Right lobe of liver (tissue), 6 donors: ENCODE measurements around the gene BRSK1. TPM values are rescaled to one million over a fixed set of nuclear protein-coding genes. Genes with fewer than 3 reads are reported as not detected.

Source experiments
- ATAC-seq, 4 donors: fragments of 200-7000 bp; cut with Tn5 transposase; one replicate each; pipeline ENCODE4 v1.9.1; 2020; ENCODE audit warnings: mild to moderate bottlenecking in 4 of 4, moderate library complexity in 4 of 4
- DNase-seq, 3 donors: peaks; one replicate each; pipeline ENCODE4 v3.0.0-alpha.2; 2020
- H3K27ac ChIP-seq, 3 donors: fragments of 200-600 bp; one replicate each; pipeline ENCODE4 v1.8.0; 2022
- H3K27me3 ChIP-seq, 2 donors: fragments of 200-600 bp; one replicate each; pipeline ENCODE4 v1.8.0; 2022
- H3K36me3 ChIP-seq, 4 donors: fragments of 200-600 bp; sonication (generic) in 1 of 4; one replicate each; pipeline versions ENCODE4 v1.5.1 to v1.8.0; 2017 to 2022; ENCODE audit warnings: control low read depth in 1 of 4
- H3K4me1 ChIP-seq, 4 donors: fragments of 200-600 bp; sonication (generic) in 1 of 4; one replicate each; pipeline versions ENCODE4 v1.5.1 to v1.8.0; 2017 to 2022; ENCODE audit warnings: control low read depth in 1 of 4
- H3K4me3 ChIP-seq, 3 donors: fragments of 200-600 bp; one replicate each; pipeline ENCODE4 v1.8.0; 2022
- H3K9me3 ChIP-seq, 4 donors: fragments of 200-600 bp; sonication (generic) in 1 of 4; one replicate each; pipeline versions ENCODE4 v1.5.1 to v1.8.0; 2017 to 2022; ENCODE audit warnings: control low read depth in 1 of 4
- POLR2A ChIP-seq: fragments of 450-650 bp; IDR thresholded peaks from one replicate; pipeline ENCODE4 v1.6.1; 2017; ENCODE audit warnings: antibody characterized with exemption, mild to moderate bottlenecking
- WGBS: methylation state at CpG from one replicate; pipeline ENCODE4 v1.1.6; 2018; ENCODE audit warnings: low coverage, low lambda C conversion rate; ENCODE audit not compliant: insufficient coverage; ENCODE audit errors: missing lambda C conversion rate; 5-methylcytosine and 5-hydroxymethylcytosine counted together
- intact Hi-C, 2 donors: fragments of 100-400 bp; cut with DNase I; formaldehyde crosslinking; loops; one replicate each; pipeline versions ENCODE4 v1.11.2 to v1.14.1; 2022
- total RNA-seq, 6 experiments: library from RNA; depleted of rRNA in 2 of 6; stranded (reverse); fragments of >200 nt in 2 of 6; fragmentation: NEBNext Ultra II Directional in 3 of 6; extraction: Animal tissue kit (Norgen Biotek cat#: 25700) in 3 of 6; gene quantifications; one replicate each; pipeline versions ENCODE4 v1.1.0 to v1.2.4, GENCODE V29; 2016 to 2023
- TF ChIP-seq, protein P1 (sequence below), 4 donors: fragments of 200-600 bp in 3 of 4; fragments of 450-650 bp in 1 of 4; IDR thresholded peaks; one replicate each; pipeline versions ENCODE4 v1.5.1 to v1.8.0; 2016 to 2022; ENCODE audit warnings: antibody characterized with exemption in 4 of 4, mild to moderate bottlenecking in 2 of 4
- donor health status: DM: no; HTN: yes; CAD: no.
- donor health status: DM: no; HTN: no; CAD: no.
- donor health status: DM: no; HTN: no; CAD: no.
- donor health status: DM: no; HTN: yes; CAD: no.
- donor health status: DM: no; HTN: yes; CAD: no.

Gene BRSK1
- total RNA-seq, 6 experiments from 2014 or later, result 0.20 to 0.29 (median 0.24) TPM; not detected in 3

GRCh38 chr19:55300886-55301458, 17.2 kb downstream of the BRSK1 start:
- Histone ChIP-seq H3K4me3 (no peak overlapping the region), H3K27ac (no peak overlapping the region), H3K9me3 (no peaks in the 10 kb centered on the region), H3K27me3 (no peaks in the 10 kb centered on the region), H3K36me3 (no peaks in the 10 kb centered on the region), H3K4me1 (no peaks in the 10 kb centered on the region)
- ATAC-seq (no peak), DNase-seq (no peak)
- TF ChIP-seq, protein P1, sequence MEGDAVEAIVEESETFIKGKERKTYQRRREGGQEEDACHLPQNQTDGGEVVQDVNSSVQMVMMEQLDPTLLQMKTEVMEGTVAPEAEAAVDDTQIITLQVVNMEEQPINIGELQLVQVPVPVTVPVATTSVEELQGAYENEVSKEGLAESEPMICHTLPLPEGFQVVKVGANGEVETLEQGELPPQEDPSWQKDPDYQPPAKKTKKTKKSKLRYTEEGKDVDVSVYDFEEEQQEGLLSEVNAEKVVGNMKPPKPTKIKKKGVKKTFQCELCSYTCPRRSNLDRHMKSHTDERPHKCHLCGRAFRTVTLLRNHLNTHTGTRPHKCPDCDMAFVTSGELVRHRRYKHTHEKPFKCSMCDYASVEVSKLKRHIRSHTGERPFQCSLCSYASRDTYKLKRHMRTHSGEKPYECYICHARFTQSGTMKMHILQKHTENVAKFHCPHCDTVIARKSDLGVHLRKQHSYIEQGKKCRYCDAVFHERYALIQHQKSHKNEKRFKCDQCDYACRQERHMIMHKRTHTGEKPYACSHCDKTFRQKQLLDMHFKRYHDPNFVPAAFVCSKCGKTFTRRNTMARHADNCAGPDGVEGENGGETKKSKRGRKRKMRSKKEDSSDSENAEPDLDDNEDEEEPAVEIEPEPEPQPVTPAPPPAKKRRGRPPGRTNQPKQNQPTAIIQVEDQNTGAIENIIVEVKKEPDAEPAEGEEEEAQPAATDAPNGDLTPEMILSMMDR (IDR thresholded peaks at IDR 0.05), result no peak
- no peak for TF ChIP-seq POLR2A
- intact Hi-C loops, result loop anchor here in 1 of 2 donors (10.0 kb wide), 1 partner anchor 104 kb away; the partner anchor contains the start of gene UBE2S
- WGBS, result 44% methylated on average over 7 of the region's 15 CpGs

- H3K36me3 ChIP-seq, result no peaks in the 10 kb centered on the region
- intact Hi-C loops, result loop anchor here in 1 of 2 donors (10.0 kb wide), 1 partner anchor 103 kb away; the partner anchor contains the start of gene UBE2S
- H3K9me3 ChIP-seq, result no peaks in the 10 kb centered on the region
- no peak for TF ChIP-seq POLR2A
- TF ChIP-seq, protein P1 (IDR thresholded peaks at IDR 0.05), result peak; percentile 95 to 97 (median 96)
- DNase-seq (peak; percentile 89 to 91 (median 91)), ATAC-seq (peak; percentile 86 to 97 (median 95))
- no peak overlapping the region for H3K27ac ChIP-seq
- WGBS, result 9% methylated on average over 8 of the region's 42 CpGs
- no peaks in the 10 kb centered on the region for H3K4me1 ChIP-seq
- no peaks in the 10 kb centered on the region for H3K27me3 ChIP-seq
- H3K4me3 ChIP-seq, result peak overlapping the region in 2 of 3 donors; percentile 17 to 42
These were observed 17.9 kb downstream of the BRSK1 start for GRCh38 chr19:55301459-55302317.

GRCh38 chr19:55302318-55302703, 18.5 kb downstream of the BRSK1 start:
- Histone ChIP-seq H3K9me3 (no peaks in the 10 kb centered on the region), H3K4me3 (no peak overlapping the region), H3K4me1 (no peaks in the 10 kb centered on the region), H3K27ac (no peak overlapping the region), H3K36me3 (no peaks in the 10 kb centered on the region), H3K27me3 (no peaks in the 10 kb centered on the region)
- ATAC-seq, result no peak
- 49% methylated on average over 10 of the region's 12 CpGs for WGBS
- DNase-seq, result no peak
- intact Hi-C loops, result loop anchor here in 1 of 2 donors (10.0 kb wide), 1 partner anchor 102 kb away; the partner anchor contains the start of gene UBE2S
- TF ChIP-seq, protein P1 (IDR thresholded peaks at IDR 0.05), result no peak
- TF ChIP-seq POLR2A, result no peak

DNA sequence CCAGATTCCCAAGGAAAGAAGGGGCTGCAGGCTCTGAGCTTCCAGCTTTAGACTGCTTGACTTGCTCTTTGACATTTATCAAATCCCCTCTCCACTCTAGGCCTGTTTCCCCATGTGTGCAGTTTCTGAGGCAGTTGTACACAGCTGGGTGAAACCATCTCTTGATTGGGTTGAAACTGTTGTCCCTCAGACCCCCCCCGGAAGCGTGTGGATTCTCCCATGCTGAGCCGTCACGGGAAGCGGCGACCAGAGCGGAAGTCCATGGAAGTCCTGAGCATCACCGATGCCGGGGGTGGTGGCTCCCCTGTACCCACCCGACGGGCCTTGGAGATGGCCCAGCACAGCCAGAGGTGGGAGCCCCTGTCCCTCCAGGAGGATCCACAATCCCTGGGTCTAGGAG, 19.7 kb downstream of the BRSK1 start:
- Histone ChIP-seq H3K4me3 (no peak overlapping the region), H3K27me3 (no peaks in the 10 kb centered on the region), H3K4me1 (no peaks in the 10 kb centered on the region), H3K36me3 (no peaks in the 10 kb centered on the region), H3K9me3 (no peaks in the 10 kb centered on the region), H3K27ac (no peak overlapping the region)
- no peak for DNase-seq
- WGBS, result no CpG with 5 or more reads among the region's 11 CpGs
- no peak for ATAC-seq
- TF ChIP-seq, protein P1 (IDR thresholded peaks at IDR 0.05), result no peak
- intact Hi-C loops, result loop anchor here in 1 of 2 donors (10.0 kb wide), 1 partner anchor 101 kb away; the partner anchor contains the start of gene UBE2S
